OCI-LY3 (cell line): ENCODE measurements around the gene CFAP97D2.
"Not testable (repeated sequence)": the region's sequence is repeated elsewhere in the genome, so short reads cannot be mapped to it uniquely, and the experiment has no call there.

Source experiments
- H2AFZ ChIP-seq: fragments of 200-600, 300-600 bp; shearing (Covaris generic); 2 replicates; pipeline ENCODE4 v1.6.0; 2014; ENCODE audit warnings: antibody characterized with exemption, low read depth, low read length
- H3K27ac ChIP-seq: fragments of 200-600, 300-600 bp; sonication (generic); 2 replicates; pipeline ENCODE4 v1.5.1; 2014; ENCODE audit warnings: mild to moderate bottlenecking, low read length, moderate library complexity, mixed read lengths
- H3K27me3 ChIP-seq: fragments of 200-600, 300-600 bp; sonication (generic); 2 replicates; pipeline ENCODE4 v1.6.1; 2014; ENCODE audit warnings: low read depth, low read length, mixed read lengths
- H3K36me3 ChIP-seq: fragments of 200-600, 300-600 bp; sonication (generic); replicated peaks from 2 replicates; pipeline ENCODE3; 2014; ENCODE audit warnings: low read depth, low read length, mixed read lengths
- H3K4me1 ChIP-seq: fragments of 300-600, 200-600 bp; sonication (generic); 2 replicates; pipeline ENCODE4 v1.6.1; 2014; ENCODE audit warnings: low read length, mixed read lengths
- H3K4me2 ChIP-seq: fragments of 200-600, 300-600 bp; sonication (generic); 2 replicates; pipeline ENCODE4 v1.6.1; 2014; ENCODE audit warnings: low read length, mixed read lengths
- H3K4me3 ChIP-seq: fragments of 300-600, 200-600 bp; sonication (generic); 2 replicates; pipeline ENCODE4 v1.5.1; 2014; ENCODE audit warnings: antibody characterized with exemption, mild to moderate bottlenecking, low read length, moderate library complexity
- H3K79me2 ChIP-seq: fragments of 300-600, 200-600 bp; shearing (Covaris generic); 2 replicates; pipeline ENCODE4 v1.6.1; 2014; ENCODE audit warnings: mild to moderate bottlenecking, low read length, mixed read lengths
- H3K9ac ChIP-seq: fragments of 300-600, 200-600 bp; shearing (Covaris generic); 2 replicates; pipeline ENCODE4 v1.6.0; 2014; ENCODE audit warnings: mild to moderate bottlenecking, low read length, moderate library complexity
- H3K9me3 ChIP-seq: fragments of 200-600, 300-600 bp; shearing (Covaris generic); 2 replicates; pipeline ENCODE4 v1.6.1; 2014; ENCODE audit warnings: low read length, mixed read lengths; ENCODE audit not compliant: insufficient read depth
- H4K20me1 ChIP-seq: fragments of 200-600, 300-600 bp; sonication (generic); 2 replicates; pipeline ENCODE4 v1.6.1; 2016; ENCODE audit warnings: low read length, mixed read lengths; ENCODE audit not compliant: insufficient read depth
- EZH2phosphoT487 ChIP-seq: fragments of 200-600 bp; shearing (Covaris generic); IDR thresholded peaks from 2 replicates; pipeline ENCODE4 v1.6.1; 2018; ENCODE audit warnings: antibody characterized with exemption, mixed run types, low read depth
- TF ChIP-seq, protein P1 (sequence below): fragments of 200-600, 300-600 bp; sonication (generic); IDR thresholded peaks from 2 replicates; pipeline ENCODE4 v1.5.1; 2014; ENCODE audit warnings: antibody characterized with exemption, low read length, low read depth

CFAP97D2 gene

GRCh38 chr13:114157869-114158495 is 21.1 kb upstream of the CFAP97D2 start:
- H3K79me2 ChIP-seq, result no peaks in the 10 kb centered on the region
- no peak overlapping the region for H3K9ac ChIP-seq
- TF ChIP-seq, protein P1, sequence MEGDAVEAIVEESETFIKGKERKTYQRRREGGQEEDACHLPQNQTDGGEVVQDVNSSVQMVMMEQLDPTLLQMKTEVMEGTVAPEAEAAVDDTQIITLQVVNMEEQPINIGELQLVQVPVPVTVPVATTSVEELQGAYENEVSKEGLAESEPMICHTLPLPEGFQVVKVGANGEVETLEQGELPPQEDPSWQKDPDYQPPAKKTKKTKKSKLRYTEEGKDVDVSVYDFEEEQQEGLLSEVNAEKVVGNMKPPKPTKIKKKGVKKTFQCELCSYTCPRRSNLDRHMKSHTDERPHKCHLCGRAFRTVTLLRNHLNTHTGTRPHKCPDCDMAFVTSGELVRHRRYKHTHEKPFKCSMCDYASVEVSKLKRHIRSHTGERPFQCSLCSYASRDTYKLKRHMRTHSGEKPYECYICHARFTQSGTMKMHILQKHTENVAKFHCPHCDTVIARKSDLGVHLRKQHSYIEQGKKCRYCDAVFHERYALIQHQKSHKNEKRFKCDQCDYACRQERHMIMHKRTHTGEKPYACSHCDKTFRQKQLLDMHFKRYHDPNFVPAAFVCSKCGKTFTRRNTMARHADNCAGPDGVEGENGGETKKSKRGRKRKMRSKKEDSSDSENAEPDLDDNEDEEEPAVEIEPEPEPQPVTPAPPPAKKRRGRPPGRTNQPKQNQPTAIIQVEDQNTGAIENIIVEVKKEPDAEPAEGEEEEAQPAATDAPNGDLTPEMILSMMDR, result no peak
- no peak for TF ChIP-seq EZH2phosphoT487
- no peaks in the 10 kb centered on the region for H3K9me3 ChIP-seq
- H3K27ac ChIP-seq, result no peak overlapping the region
- no peaks in the 10 kb centered on the region for H3K36me3 ChIP-seq
- H3K4me3 ChIP-seq, result no peak overlapping the region
- H3K4me2 ChIP-seq, result no peak overlapping the region
- H4K20me1 ChIP-seq, result no peaks in the 10 kb centered on the region
- H3K27me3 ChIP-seq, result peaks cover 10% of the 10 kb centered on the region
- H3K4me1 ChIP-seq, result no peaks in the 10 kb centered on the region
- no peak overlapping the region for H2AFZ ChIP-seq

DNA sequence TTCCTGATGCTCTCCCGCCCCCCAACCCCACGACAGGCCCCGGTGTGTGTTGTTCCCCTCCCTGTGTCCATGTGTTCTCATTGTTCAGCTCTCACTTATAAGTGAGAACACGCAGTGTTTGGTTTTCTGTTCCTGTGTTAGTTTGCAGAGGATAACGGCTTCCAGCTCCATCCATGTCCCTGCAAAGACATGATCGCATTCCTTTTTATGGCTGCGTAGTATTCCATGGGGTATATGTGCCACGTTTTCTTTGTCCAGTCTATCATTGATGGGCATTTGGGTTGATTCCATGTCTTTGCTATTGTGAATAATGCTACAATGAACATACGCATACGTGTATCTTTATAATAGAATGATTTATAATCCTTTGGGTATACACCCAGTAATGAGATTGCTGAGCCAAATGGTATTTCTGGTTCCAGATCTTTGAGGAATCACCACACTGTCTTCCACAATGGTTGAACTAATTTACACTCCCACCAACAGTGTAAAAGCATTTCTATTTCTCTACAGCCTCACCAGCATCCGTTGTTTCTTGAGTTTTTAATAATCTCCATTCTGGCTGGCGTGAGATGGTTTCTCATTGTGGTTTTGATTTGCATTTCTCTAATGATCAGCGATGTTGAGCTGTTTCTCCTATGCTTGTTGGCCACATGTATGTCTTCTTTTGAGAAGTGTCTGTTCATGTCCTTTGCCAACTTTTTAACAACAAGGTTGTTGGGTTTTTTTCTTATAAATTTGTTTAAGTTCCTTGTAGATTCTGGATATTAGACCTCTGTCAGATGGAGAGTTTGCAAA is 20.0 kb upstream of the CFAP97D2 start:
- not testable (repeated sequence) for H2AFZ ChIP-seq, H4K20me1 ChIP-seq, H3K4me2 ChIP-seq, H3K4me1 ChIP-seq, H3K36me3 ChIP-seq, H3K9me3 ChIP-seq, H3K79me2 ChIP-seq, H3K9ac ChIP-seq, H3K27ac ChIP-seq, H3K4me3 ChIP-seq, H3K27me3 ChIP-seq

DNA sequence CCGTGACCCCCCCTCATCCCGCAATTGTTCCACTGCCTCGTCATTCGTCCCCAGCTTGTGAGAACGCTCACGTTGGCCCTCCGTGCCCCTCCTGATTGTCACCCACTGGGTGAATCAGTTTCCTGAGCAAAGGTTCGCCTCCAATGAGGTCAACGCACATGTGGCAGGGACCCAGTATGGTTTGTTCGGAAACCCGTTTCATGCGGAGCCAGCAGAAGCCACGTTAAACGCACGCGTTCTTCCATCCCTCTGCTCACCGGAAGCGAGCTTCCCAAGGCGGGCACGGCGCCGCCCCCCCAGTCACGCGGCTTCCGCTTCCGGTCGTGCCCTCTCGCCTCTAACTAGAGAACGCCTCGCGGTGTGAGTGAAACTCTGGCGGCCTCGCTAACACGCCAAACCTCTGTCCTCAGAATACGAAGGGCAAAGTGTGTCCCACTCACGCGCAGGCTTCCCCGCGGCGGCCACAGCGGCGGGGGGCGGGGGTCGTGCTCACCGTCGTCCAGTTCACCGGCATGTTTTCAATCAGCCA is 18.0 kb upstream of the CFAP97D2 start:
- H3K27ac ChIP-seq, result no peak overlapping the region
- H3K4me1 ChIP-seq, result no peaks in the 10 kb centered on the region
- H3K27me3 ChIP-seq, result peaks cover 15% of the 10 kb centered on the region
- no peak overlapping the region for H3K4me2 ChIP-seq
- no peaks in the 10 kb centered on the region for H4K20me1 ChIP-seq
- H3K4me3 ChIP-seq, result no peak overlapping the region
- H3K9me3 ChIP-seq, result no peaks in the 10 kb centered on the region
- H2AFZ ChIP-seq, result no peak overlapping the region
- H3K36me3 ChIP-seq, result no peaks in the 10 kb centered on the region
- TF ChIP-seq EZH2phosphoT487, result no peak
- TF ChIP-seq, protein P1, result no peak
- H3K9ac ChIP-seq, result no peak overlapping the region
- H3K79me2 ChIP-seq, result no peaks in the 10 kb centered on the region

- TF ChIP-seq, protein P1, result no peak
- no peak for TF ChIP-seq EZH2phosphoT487
- H3K36me3 ChIP-seq, result no peaks in the 10 kb centered on the region
- H3K27me3 ChIP-seq, result peaks cover 15% of the 10 kb centered on the region
- no peak overlapping the region for H3K27ac ChIP-seq
- H3K4me2 ChIP-seq, result no peak overlapping the region
- no peak overlapping the region for H2AFZ ChIP-seq
- no peaks in the 10 kb centered on the region for H3K9me3 ChIP-seq
- no peak overlapping the region for H3K4me3 ChIP-seq
- no peaks in the 10 kb centered on the region for H4K20me1 ChIP-seq
- H3K4me1 ChIP-seq, result no peaks in the 10 kb centered on the region
- no peaks in the 10 kb centered on the region for H3K79me2 ChIP-seq
- H3K9ac ChIP-seq, result no peak overlapping the region
These were observed 17.2 kb upstream of the CFAP97D2 start for GRCh38 chr13:114161644-114162532.
